OCI-LY7 (cell line): ENCODE measurements around the gene ZCCHC8. TPM values are rescaled to one million over a fixed set of nuclear protein-coding genes. Genes with fewer than 3 reads are reported as not detected.

Source experiments
- BruUV-seq: library from RNA; stranded (reverse); fragments of 400-500 nt; replicated peaks from 2 replicates; lab custom pipeline; 2021; lab: Mats Ljungman, UMichigan
- CTCF ChIA-PET: fragments of 300-600 bp; sonication (Branson Sonifier 250); formaldehyde crosslinking; loops from one replicate; lab custom pipeline; 2022; ENCODE audit warnings: antibody characterized with exemption; ENCODE audit not compliant: unreplicated experiment; lab: Charles Lee
- POLR2A ChIA-PET: fragments of 300-600 bp; sonication (Branson Sonifier 250); formaldehyde crosslinking; loops from one replicate; lab custom pipeline; 2022; ENCODE audit warnings: antibody characterized with exemption; lab: Charles Lee
- DNase-seq: peaks from one replicate; pipeline ENCODE4 v3.0.0-alpha.2; 2015; ENCODE audit warnings: low spot score
- H2AFZ ChIP-seq: fragments of 200-600 bp; sonication (generic), shearing (Covaris generic); 2 replicates; pipeline ENCODE4 v1.6.1; 2014; ENCODE audit warnings: mild to moderate bottlenecking, antibody characterized with exemption, low read length, moderate library complexity
- H3K27ac ChIP-seq: fragments of 200-600 bp; sonication (generic); 2 replicates; pipeline ENCODE4 v1.5.1; 2014; ENCODE audit warnings: mixed run types, low read depth, mild to moderate bottlenecking, moderate library complexity, low read length, inconsistent platforms; ENCODE audit not compliant: poor library complexity, severe bottlenecking
- H3K36me3 ChIP-seq: fragments of 200-600 bp; sonication (generic); 2 replicates; pipeline ENCODE4 v1.6.1; 2014; ENCODE audit warnings: mild to moderate bottlenecking, antibody characterized with exemption, low read length, moderate library complexity, mixed read lengths; ENCODE audit not compliant: insufficient read depth
- H3K4me1 ChIP-seq: fragments of 200-600 bp; sonication (generic); 2 replicates; pipeline ENCODE4 v1.5.1; 2014; ENCODE audit warnings: mild to moderate bottlenecking, low read length; ENCODE audit not compliant: insufficient read depth, poor library complexity, severe bottlenecking
- H3K4me2 ChIP-seq: fragments of 200-600 bp; sonication (generic); 2 replicates; pipeline ENCODE4 v1.6.1; 2014; ENCODE audit warnings: mild to moderate bottlenecking, low read length
- H3K4me3 ChIP-seq: fragments of 200-600 bp; sonication (generic); 2 replicates; pipeline ENCODE4 v1.5.1; 2014; ENCODE audit warnings: mild to moderate bottlenecking, low read depth, low read length; ENCODE audit not compliant: poor library complexity, severe bottlenecking
- H3K79me2 ChIP-seq: fragments of 200-600 bp; sonication (generic); 2 replicates; pipeline ENCODE4 v1.6.1; 2016; ENCODE audit warnings: low read depth, mild to moderate bottlenecking, low read length, moderate library complexity, mixed read lengths; ENCODE audit not compliant: insufficient read depth
- H3K9me2 ChIP-seq: fragments of 200-600 bp; sonication (generic); 2 replicates; pipeline ENCODE4 v1.6.1; 2016; ENCODE audit warnings: mild to moderate bottlenecking, low read length, mixed read lengths; ENCODE audit not compliant: insufficient read depth
- H3K9me3 ChIP-seq: fragments of 200-600 bp; sonication (generic); 2 replicates; pipeline ENCODE4 v1.6.1; 2014; ENCODE audit warnings: mild to moderate bottlenecking, mixed run types, low read length, mixed read lengths
- H4K20me1 ChIP-seq: fragments of 200-600 bp; sonication (generic); 2 replicates; pipeline ENCODE4 v1.6.1; 2014; ENCODE audit warnings: mild to moderate bottlenecking, antibody characterized with exemption, low read length, moderate library complexity, mixed read lengths; ENCODE audit not compliant: insufficient read depth
- EZH2phosphoT487 ChIP-seq: fragments of 200-600 bp; sonication (generic); IDR thresholded peaks from 2 replicates; pipeline ENCODE4 v1.6.1; 2018; ENCODE audit warnings: low read depth, borderline replicate concordance, mild to moderate bottlenecking, mixed run types, antibody characterized with exemption, low read length, moderate library complexity, mixed read lengths
- intact Hi-C: fragments of 100-400 bp; cut with micrococcal nuclease; formaldehyde crosslinking; loops from one replicate; pipeline ENCODE4 v1.10.0; 2022; ENCODE audit not compliant: unreplicated experiment
- total RNA-seq, 2 experiments: library from RNA; depleted of rRNA in 1 of 2; stranded (reverse); fragments of >200 nt in 1 of 2; shearing (Covaris generic) in 1 of 2; gene quantifications; 2 replicates each; pipeline ENCODE4 v1.2.3, GENCODE V29; 2014 to 2022
- TF ChIP-seq, protein P1 (sequence below): fragments of 200-600 bp; sonication (generic); conservative IDR thresholded peaks from 2 replicates; pipeline ENCODE4 v1.5.1; 2014; ENCODE audit warnings: mild to moderate bottlenecking, antibody characterized with exemption, low read length, moderate library complexity, mixed read lengths

ZCCHC8 gene
- total RNA-seq, 2 experiments from 2014 or later: 46.9 to 68.6 TPM

GRCh38 chr12:122460061-122460460 is 40.7 kb downstream of the ZCCHC8 start:
- Histone ChIP-seq H3K9me3 (no peaks in the 10 kb centered on the region), H2AFZ (no peak overlapping the region), H3K79me2 (no peaks in the 10 kb centered on the region), H4K20me1 (no peaks in the 10 kb centered on the region), H3K36me3 (no peaks in the 10 kb centered on the region), H3K4me3 (no peak overlapping the region), H3K9me2 (no peaks in the 10 kb centered on the region), H3K27ac (no peak overlapping the region), H3K4me2 (no peak overlapping the region), H3K4me1 (no peaks in the 10 kb centered on the region)
- no peak for DNase-seq
- TF ChIP-seq, protein P1, sequence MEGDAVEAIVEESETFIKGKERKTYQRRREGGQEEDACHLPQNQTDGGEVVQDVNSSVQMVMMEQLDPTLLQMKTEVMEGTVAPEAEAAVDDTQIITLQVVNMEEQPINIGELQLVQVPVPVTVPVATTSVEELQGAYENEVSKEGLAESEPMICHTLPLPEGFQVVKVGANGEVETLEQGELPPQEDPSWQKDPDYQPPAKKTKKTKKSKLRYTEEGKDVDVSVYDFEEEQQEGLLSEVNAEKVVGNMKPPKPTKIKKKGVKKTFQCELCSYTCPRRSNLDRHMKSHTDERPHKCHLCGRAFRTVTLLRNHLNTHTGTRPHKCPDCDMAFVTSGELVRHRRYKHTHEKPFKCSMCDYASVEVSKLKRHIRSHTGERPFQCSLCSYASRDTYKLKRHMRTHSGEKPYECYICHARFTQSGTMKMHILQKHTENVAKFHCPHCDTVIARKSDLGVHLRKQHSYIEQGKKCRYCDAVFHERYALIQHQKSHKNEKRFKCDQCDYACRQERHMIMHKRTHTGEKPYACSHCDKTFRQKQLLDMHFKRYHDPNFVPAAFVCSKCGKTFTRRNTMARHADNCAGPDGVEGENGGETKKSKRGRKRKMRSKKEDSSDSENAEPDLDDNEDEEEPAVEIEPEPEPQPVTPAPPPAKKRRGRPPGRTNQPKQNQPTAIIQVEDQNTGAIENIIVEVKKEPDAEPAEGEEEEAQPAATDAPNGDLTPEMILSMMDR: no peak
- TF ChIP-seq EZH2phosphoT487: no peak
- ChIA-PET CTCF (no interaction called here), POLR2A (no interaction called here)
- intact Hi-C loops: no loop called here
- BruUV-seq: no TSS peak

DNA sequence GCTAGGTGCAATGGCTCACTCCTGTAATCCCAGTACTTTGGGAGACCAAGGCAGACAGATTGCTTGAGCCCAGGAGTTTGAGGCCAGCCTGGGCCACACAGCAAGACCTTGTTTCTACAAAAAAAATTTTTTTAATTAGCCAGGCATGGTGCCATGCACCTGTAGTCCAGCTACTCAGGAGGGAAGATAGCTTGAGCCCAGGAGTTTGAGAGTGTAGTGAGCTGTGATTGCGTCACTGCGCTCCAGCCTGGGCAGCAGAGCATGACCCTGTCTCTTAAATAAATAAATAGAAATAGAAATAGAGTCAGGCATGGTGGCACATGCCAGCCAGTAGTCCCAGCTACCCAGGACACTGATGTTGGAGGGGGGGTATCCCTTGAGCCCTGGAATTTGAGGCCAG is 41.5 kb downstream of the ZCCHC8 start:
- BruUV-seq: no TSS peak
- intact Hi-C loops: no loop called here
- Histone ChIP-seq H3K79me2 (no peaks in the 10 kb centered on the region), H3K9me2 (no peaks in the 10 kb centered on the region), H3K9me3 (no peaks in the 10 kb centered on the region), H3K4me3 (no peak overlapping the region), H4K20me1 (no peaks in the 10 kb centered on the region), H3K36me3 (no peaks in the 10 kb centered on the region), H2AFZ (no peak overlapping the region), H3K4me2 (no peak overlapping the region), H3K4me1 (no peaks in the 10 kb centered on the region), H3K27ac (no peak overlapping the region)
- TF ChIP-seq, protein P1: no peak
- no peak for TF ChIP-seq EZH2phosphoT487
- DNase-seq: no peak
- ChIA-PET POLR2A (interaction anchor here (0.7 kb wide), 2 partner anchors 90 to 1067 kb away, joined by 5 to 6 read pairs; no protein-coding TSS in a partner anchor), CTCF (no interaction called here)

DNA sequence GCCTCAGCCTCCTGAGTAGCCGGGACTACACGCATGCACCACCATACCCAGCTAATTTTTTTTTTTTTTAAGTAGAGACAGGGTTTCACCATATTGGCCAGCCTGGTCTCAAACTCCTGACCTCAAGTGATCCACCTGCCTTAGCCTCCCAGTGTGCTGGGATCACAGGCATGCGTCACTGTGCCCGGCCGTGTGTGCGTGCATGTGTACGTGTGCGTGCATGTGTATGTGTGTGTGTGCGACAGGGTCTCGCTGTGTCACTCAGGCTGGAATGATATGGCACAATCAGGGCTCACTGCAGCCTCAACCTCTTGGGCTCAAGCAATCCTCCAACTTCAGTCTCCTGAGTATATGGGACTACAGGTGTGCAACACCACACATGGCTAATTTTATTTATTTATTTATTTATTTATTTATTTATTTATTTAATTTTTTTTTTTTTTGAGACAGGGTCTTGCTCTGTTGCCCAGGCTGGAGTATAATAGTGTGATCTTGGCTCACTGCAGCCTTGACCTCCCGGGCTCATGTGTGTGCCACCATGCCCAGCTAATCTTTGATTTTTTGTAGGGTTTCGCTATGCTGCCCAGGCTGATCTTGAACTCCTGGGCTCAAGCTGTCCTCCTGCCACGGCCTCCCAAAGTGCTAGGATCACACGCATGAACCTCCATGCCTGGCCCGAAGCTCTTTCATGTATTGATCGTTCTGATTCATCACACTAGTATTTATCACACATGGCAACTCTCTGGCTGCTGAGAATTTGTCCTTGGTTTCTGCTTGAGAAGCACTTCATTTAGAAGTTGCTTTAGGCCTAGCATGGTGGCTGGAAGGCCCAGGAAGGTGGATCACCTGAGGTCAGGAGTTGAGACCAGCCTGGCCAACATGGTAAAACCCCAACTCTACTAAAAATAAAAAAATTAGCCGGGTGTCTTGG is 42.4 kb downstream of the ZCCHC8 start:
- ChIA-PET CTCF (no interaction called here), POLR2A (interaction anchor here (0.7 kb wide), 2 partner anchors 89 to 1066 kb away, joined by 5 to 6 read pairs; no protein-coding TSS in a partner anchor)
- Histone ChIP-seq H2AFZ (no peak overlapping the region), H3K36me3 (no peaks in the 10 kb centered on the region), H3K4me2 (no peak overlapping the region), H3K4me3 (no peak overlapping the region), H3K9me2 (no peaks in the 10 kb centered on the region), H3K4me1 (peaks cover 8% of the 10 kb centered on the region), H4K20me1 (no peaks in the 10 kb centered on the region), H3K79me2 (no peaks in the 10 kb centered on the region), H3K27ac (no peak overlapping the region), H3K9me3 (no peaks in the 10 kb centered on the region)
- BruUV-seq: no TSS peak
- intact Hi-C loops: no loop called here
- no peak for TF ChIP-seq EZH2phosphoT487
- TF ChIP-seq, protein P1: no peak
- no peak for DNase-seq
